ENCODE measurements around the gene GTF3C5. TPM values are rescaled to one million over a fixed set of nuclear protein-coding genes. Genes with fewer than 3 reads are reported as not detected.
A peak's percentile ranks its signal among the peaks of the same experiment; 100 is the strongest.
"Not testable (repeated sequence)": the region's sequence is repeated elsewhere in the genome, so short reads cannot be mapped to it uniquely, and the experiment has no call there.

GTF3C5 gene
- polyA plus RNA-seq, 1 experiment = 36.4 TPM

- TF ChIP-seq CTCF (IDR thresholded peaks at IDR 0.05; ENCODE audit: low read depth, low read length) = no peak
- H3K9me3 ChIP-seq (ENCODE audit: control insufficient read depth, insufficient read depth, low read length) = no peaks in the 10 kb centered on the region
- no peak for DNase-seq (ENCODE audit: low read depth, low spot score)
- ChIA-PET POLR2A (no interaction called here), CTCF (no interaction called here)
- H3K4me3 ChIP-seq (ENCODE audit: low read depth, low read length) = no peak overlapping the region
- H3K27me3 ChIP-seq (ENCODE audit: control insufficient read depth, insufficient read depth, low read length) = no peaks in the 10 kb centered on the region
- no peak overlapping the region for H3K27ac ChIP-seq (ENCODE audit: low read depth, low read length)
Observed at GRCh38 chr9:133071484-133072150, 40.8 kb downstream of the GTF3C5 start.

GRCh38 chr9:133072210-133072609 lies 41.4 kb downstream of the GTF3C5 start:
- CTCF ChIA-PET; POLR2A ChIA-PET; H3K4me3 ChIP-seq (ENCODE audit: low read depth, low read length): not testable (repeated sequence)

GRCh38 chr9:133073086-133074014 lies 42.6 kb downstream of the GTF3C5 start:
- TF ChIP-seq CTCF (IDR thresholded peaks at IDR 0.05; ENCODE audit: low read depth, low read length) = no peak
- POLR2A ChIA-PET = interaction anchor here (0.7 to 1.4 kb wide), 3 partner anchors 43 to 61 kb away, joined by 3 read pairs; no protein-coding TSS in a partner anchor
- CTCF ChIA-PET = interaction anchor here (1.1 to 3.2 kb wide), 4 partner anchors 28 to 74 kb away, joined by 3 to 11 read pairs (median 7); no protein-coding TSS in a partner anchor
- no peak overlapping the region for H3K27ac ChIP-seq (ENCODE audit: low read depth, low read length)
- peaks cover 4% of the 10 kb centered on the region for H3K27me3 ChIP-seq (ENCODE audit: control insufficient read depth, insufficient read depth, low read length)
- no peaks in the 10 kb centered on the region for H3K9me3 ChIP-seq (ENCODE audit: control insufficient read depth, insufficient read depth, low read length)
- no peak overlapping the region for H3K4me3 ChIP-seq (ENCODE audit: low read depth, low read length)
- DNase-seq (ENCODE audit: low read depth, low spot score) = no peak

More at GRCh38 chr9:133072210-133072609, 41.4 kb downstream of the GTF3C5 start:
- not testable (repeated sequence) for H3K9me3 ChIP-seq (ENCODE audit: control insufficient read depth, insufficient read depth, low read length); H3K27ac ChIP-seq (ENCODE audit: low read depth, low read length); H3K27me3 ChIP-seq (ENCODE audit: control insufficient read depth, insufficient read depth, low read length); DNase-seq (ENCODE audit: low read depth, low spot score)

GRCh38 chr9:133074111-133074651 lies 43.4 kb downstream of the GTF3C5 start:
- H3K27me3 ChIP-seq (ENCODE audit: control insufficient read depth, insufficient read depth, low read length) = peaks cover 6% of the 10 kb centered on the region
- H3K9me3 ChIP-seq (ENCODE audit: control insufficient read depth, insufficient read depth, low read length) = no peaks in the 10 kb centered on the region
- no peak for TF ChIP-seq CTCF (IDR thresholded peaks at IDR 0.05; ENCODE audit: low read depth, low read length)
- no peak overlapping the region for H3K27ac ChIP-seq (ENCODE audit: low read depth, low read length)
- no peak overlapping the region for H3K4me3 ChIP-seq (ENCODE audit: low read depth, low read length)
- POLR2A ChIA-PET = interaction anchor here (0.7 to 1.4 kb wide), 3 partner anchors 44 to 60 kb away, joined by 3 read pairs; no protein-coding TSS in a partner anchor
- CTCF ChIA-PET = interaction anchor here (1.1 to 3.2 kb wide), 5 partner anchors 27 to 112 kb away, joined by 3 to 11 read pairs (median 5); no protein-coding TSS in a partner anchor
- DNase-seq (ENCODE audit: low read depth, low spot score) = peak; percentile 18

GRCh38 chr9:133075925-133076630 lies 45.3 kb downstream of the GTF3C5 start:
- Histone ChIP-seq H3K4me3 (ENCODE audit: low read depth, low read length) (no peak overlapping the region), H3K27ac (ENCODE audit: low read depth, low read length) (no peak overlapping the region), H3K27me3 (ENCODE audit: control insufficient read depth, insufficient read depth, low read length) (peaks cover 22% of the 10 kb centered on the region), H3K9me3 (ENCODE audit: control insufficient read depth, insufficient read depth, low read length) (no peaks in the 10 kb centered on the region)
- no peak for TF ChIP-seq CTCF (IDR thresholded peaks at IDR 0.05; ENCODE audit: low read depth, low read length)
- CTCF ChIA-PET = interaction anchor here (2.4 to 3.2 kb wide), 2 partner anchors 27 to 68 kb away, joined by 11 to 15 read pairs; no protein-coding TSS in a partner anchor
- peak; percentile 53 for DNase-seq (ENCODE audit: low read depth, low spot score)
- POLR2A ChIA-PET = interaction anchor here (0.6 to 1.2 kb wide), 3 partner anchors 45 to 131 kb away, joined by 3 to 10 read pairs (median 5); partner anchors contain the start of gene GTF3C5
